Stimulated activated CD8-positive, alpha-beta memory T cell treated with anti-CD3 and anti-CD28 coated beads, Interleukin-7, amount 100 ng/mL, for 4 hours (primary cell): ENCODE results near the gene PIBF1.
A peak's percentile ranks its signal among the peaks of the same experiment; 100 is the strongest.

Source experiments
- DNase-seq, 2 donors: peaks; one replicate each; pipeline ENCODE4 v3.0.0-alpha.2; 2020; ENCODE audit warnings: low read depth in 2 of 2

The PIBF1 gene

DNA sequence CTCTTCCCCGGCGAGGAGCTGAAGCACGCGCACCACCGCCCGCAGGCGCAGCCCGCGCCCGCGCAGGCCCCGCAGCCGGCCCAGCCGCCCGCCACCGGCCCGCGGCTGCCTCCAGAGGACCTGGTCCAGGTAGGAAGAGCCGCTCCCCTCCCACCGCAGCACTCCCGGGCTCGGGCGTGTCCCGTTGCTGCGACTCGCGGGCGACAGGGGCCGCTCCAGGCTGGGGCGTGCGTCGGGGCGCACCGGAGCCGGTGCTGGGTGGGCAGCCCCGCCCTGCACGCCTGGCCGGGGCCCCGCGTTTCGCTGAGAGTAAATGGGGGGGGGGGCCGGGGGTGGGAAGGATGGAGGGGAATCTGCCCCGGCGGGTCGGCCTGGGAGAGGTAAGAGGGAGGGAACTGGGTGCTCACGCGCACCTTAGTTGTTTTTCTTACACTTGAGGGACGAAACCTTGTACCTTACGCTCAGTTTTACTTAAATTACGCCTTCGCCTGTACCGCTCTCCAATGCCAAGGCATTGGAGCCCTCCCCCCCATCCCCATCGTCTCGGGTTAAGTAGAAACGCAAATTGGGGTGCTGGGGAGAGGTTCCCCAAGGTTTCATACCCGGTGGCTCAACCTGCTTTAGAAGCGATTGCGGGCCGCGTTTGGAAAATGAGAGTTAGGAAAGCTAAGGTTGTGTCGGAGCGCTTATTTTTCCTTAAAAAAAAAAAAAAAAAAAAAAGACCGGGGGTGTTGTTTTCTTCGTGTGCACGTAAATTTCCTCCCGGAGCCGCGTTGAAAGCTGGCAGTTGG lies 277.7 kb downstream of the PIBF1 start:
- DNase-seq: peak; percentile 2 to 27

DNA sequence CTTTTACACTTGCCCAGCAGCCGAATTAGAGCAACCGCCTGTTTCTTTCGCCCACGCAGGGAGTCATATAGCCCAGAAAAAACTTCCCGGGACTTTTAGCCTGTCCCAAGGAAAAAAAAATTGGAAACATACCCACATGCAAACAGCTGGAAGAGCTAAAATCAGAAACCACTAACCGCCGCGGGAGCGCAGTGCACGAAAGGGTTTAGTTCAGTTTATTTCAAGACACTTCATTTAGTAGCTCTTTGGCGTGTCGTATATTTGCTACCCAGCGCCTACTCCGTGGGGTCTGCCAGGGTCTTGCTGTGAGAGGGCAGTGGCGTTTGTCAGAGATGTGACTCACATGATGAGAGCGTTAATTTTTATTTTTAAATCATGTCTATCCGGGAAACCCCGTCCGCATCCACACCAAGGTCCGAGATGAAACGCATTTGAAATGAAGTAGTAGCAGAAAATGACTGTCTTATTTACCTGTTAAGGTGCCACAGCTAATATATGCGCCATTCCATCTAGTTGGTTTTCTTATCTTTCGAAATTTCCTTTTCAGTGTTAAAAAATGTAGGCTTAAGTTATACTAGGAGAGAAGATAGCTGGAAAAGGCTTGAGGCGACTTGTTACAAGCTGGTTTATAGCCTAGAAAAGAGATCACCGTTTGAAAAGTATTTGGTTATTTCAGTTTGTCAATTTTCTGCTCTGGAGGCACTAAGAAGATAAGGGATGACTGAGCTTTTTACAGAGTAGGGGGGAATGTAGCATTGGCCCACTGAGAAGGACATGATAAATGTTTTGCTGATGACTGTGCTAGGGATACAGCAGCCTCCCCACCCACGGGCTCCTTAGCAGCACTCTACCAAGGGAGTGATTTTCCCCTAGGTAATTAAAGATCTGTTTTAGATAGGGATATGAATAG lies 278.6 kb downstream of the PIBF1 start:
- DNase-seq: no peak

DNA sequence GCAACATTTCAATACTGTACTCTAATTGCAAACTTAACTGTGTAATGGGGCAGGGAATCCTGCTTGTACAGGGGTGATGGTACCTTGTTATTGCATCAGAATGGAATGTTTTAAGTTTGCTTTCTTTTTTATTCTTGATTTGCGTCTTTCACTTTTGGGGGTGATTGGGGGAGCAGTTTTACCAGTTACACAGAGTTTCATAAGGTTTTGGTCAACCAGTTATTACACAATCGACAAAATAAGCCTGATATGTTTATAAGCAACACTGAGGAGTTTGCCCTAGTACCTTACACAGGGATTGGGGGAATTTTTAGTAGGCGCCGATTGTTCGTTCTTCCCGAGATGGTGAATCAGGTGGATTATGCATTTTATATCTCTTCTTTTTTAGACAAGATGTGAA lies 279.5 kb downstream of the PIBF1 start:
- no peak for DNase-seq

DNA sequence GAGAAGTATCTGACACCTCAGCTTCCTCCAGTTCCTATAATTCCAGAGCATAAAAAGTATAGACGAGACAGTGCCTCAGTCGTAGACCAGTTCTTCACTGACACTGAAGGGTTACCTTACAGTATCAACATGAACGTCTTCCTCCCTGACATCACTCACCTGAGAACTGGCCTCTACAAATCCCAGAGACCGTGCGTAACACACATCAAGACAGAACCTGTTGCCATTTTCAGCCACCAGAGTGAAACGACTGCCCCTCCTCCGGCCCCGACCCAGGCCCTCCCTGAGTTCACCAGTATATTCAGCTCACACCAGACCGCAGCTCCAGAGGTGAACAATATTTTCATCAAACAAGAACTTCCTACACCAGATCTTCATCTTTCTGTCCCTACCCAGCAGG lies 279.9 kb downstream of the PIBF1 start:
- DNase-seq: no peak

DNA sequence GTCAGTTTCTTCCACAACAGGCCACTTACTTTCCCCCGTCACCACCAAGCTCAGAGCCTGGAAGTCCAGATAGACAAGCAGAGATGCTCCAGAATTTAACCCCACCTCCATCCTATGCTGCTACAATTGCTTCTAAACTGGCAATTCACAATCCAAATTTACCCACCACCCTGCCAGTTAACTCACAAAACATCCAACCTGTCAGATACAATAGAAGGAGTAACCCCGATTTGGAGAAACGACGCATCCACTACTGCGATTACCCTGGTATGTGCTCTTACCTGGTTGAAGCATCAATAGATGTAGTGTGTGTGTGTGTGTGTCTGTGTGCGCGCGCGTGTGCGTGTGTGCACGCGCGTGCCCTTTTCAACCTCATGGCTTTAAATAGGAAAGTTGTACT lies 280.5 kb downstream of the PIBF1 start:
- DNase-seq: no peak

DNA sequence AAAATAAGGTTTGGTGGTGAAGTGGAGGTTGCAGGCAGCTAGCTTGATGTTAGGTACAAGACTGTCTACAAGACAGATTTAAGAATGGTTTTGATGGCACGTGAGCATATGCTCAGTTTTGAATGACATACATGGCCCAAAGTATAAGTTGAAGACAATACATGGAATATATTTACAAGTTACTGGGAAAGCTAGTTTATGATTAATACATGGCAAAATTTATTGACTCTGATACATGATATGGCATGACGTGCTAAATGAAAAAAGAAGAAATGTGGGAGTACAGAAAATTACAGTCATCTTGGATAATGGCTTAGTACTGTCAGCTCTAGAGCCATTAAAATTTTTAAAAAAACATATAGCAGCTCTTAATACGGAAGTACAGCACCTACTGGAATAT lies 281.2 kb downstream of the PIBF1 start:
- no peak for DNase-seq

DNA sequence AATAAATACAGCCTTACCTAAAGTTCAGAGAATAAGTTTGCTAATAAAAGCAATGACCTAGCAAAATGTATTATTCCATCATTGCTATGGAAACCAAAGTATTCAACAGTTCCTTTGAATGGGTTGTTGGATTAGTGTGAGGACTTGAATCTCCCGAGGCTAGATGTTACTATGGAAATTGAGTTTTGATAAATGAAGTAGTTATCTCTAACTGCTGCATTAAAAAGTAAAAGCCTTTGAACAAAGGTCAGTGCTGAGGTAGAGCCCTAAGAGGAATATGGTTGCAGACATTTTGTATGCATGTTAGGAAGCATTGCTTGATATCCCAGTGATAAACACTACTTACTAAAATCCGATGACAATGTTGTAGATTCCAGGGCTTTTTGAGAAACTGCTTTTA lies 283.1 kb downstream of the PIBF1 start:
- DNase-seq: no peak

DNA sequence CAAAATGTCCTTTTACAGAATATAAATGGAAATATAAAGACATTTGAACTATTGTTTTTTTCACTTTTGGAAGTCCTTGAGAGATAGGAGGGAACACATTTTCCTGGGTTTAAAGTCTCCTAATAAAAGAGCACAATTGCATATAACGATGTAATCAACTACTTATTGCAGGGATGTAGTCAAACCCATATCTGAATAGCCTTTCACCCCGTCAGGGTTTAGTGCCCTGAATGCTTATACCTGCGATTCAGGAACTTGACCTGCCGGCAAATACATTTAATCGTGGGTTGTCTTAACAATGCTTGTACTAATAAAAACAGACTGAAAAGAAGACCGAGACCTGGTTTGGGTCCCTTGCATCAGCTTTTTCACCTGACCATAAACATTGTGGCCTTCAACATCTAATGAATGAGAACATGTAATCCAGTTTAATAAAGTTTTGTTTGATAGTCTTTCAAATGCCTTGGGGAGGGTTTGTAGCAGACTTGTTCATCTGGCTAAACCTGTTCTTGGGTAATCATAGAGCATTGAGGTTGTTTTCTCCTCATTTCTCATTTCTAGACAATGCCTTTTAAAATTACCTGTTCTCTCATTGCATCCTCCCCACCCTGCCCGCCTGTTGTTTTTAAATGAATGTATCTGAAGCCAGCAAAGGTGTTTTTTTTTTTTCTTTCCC lies 283.9 kb downstream of the PIBF1 start:
- no peak for DNase-seq
